Tibial artery (tissue), 4 donors: Measurements from ENCODE around the gene PRPS1.

Experiments used
- DNase-seq, 2 donors: peaks; one replicate each; pipeline ENCODE4 v3.0.0-alpha.2; 2019
- H3K27ac ChIP-seq, 2 donors: fragments of 200-600 bp; sonication (generic) in 1 of 2; 1 replicate in 1 of 2; 2 replicates in 1 of 2; pipeline ENCODE4 v1.5.1; 2018 to 2019; ENCODE audit warnings: mild to moderate bottlenecking in 1 of 2
- H3K27me3 ChIP-seq, 2 donors: fragments of 200-600 bp; sonication (generic) in 1 of 2; one replicate each; pipeline versions ENCODE4 v1.5.1 to v1.6.0; 2016 to 2019
- H3K36me3 ChIP-seq, 3 donors: fragments of 200-600 bp; sonication (generic) in 2 of 3; one replicate each; pipeline ENCODE4 v1.5.1; 2016 to 2019; ENCODE audit warnings: mild to moderate bottlenecking in 2 of 3
- H3K4me1 ChIP-seq, 4 donors: fragments of 200-600 bp; sonication (generic) in 2 of 4; 1 replicate in 3 of 4; 2 replicates in 1 of 4; pipeline ENCODE4 v1.5.1; 2016 to 2019
- H3K4me3 ChIP-seq, 2 donors: fragments of 200-600 bp; sonication (generic) in 1 of 2; 1 replicate in 1 of 2; 2 replicates in 1 of 2; pipeline ENCODE4 v1.5.1; 2018 to 2019; ENCODE audit warnings: mild to moderate bottlenecking in 2 of 2
- H3K9me3 ChIP-seq, 3 donors: fragments of 200-600 bp; sonication (generic) in 1 of 3; one replicate each; pipeline ENCODE4 v1.5.1; 2016 to 2019
- intact Hi-C: fragments of 100-400 bp; cut with DNase I; formaldehyde crosslinking; loops from one replicate; pipeline ENCODE4 v1.15.0; 2023; ENCODE audit warnings: low total_unique reads
- TF ChIP-seq, protein P1 (sequence below), 2 experiments: fragments of 200-600 bp in 1 of 2; fragments of 450-650 bp in 1 of 2; IDR thresholded peaks; one replicate each; pipeline ENCODE4 v1.5.1; 2017 to 2019; ENCODE audit warnings: antibody characterized with exemption in 2 of 2, mild to moderate bottlenecking in 1 of 2, moderate library complexity in 1 of 2

The PRPS1 gene

DNA sequence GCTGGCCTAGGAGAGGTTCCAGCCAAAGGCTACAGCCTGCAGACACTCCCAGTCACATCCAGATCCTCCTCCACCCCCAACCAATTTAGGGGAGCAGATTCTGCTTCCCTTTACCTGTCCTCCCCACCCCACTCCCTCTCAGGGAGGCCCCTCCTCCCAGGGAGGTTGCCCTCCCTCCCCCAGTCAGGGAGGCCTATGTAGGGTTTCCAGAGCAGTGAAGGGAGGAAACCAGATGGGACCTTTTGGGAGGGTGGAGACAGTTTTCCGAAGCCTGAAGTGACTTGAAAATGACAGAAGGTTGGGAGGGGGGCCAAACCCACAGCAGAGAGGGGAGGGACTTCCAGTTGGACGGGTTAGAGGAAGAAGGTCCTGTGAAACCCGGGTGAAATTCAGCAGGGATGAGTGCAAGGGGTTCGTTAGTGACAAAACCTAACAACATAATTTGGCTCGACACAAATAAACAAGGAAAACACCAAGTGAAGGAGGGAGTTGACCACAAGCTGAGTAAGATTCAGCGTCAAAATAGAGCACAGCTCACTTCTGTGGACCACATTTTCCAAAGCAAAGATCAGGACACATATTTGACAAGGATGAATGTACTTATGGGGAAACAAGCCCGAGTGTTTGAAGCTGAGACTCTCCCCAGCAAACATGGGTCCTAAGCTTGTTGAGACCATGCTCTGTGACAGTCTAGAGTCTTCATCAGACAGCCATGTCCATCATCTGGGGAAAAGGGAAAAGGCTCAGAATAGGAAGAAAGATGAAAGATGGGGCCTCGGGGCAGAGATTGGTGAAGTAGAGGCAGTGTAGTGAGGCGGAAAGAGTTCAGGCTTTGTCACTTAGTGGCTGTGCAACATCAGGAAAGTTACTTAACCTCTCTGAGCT lies 46.4 kb downstream of the PRPS1 start:
- DNase-seq = peak; percentile 88
- Histone ChIP-seq H3K36me3 (no peaks in the 10 kb centered on the region), H3K27ac (peak overlapping the region; percentile 94 to 96), H3K4me1 (peaks cover 0 to 56% (median 13%) of the 10 kb centered on the region in 4 donors), H3K9me3 (no peaks in the 10 kb centered on the region), H3K4me3 (peak overlapping the region; percentile 69 to 70), H3K27me3 (no peaks in the 10 kb centered on the region)
- TF ChIP-seq, protein P1, sequence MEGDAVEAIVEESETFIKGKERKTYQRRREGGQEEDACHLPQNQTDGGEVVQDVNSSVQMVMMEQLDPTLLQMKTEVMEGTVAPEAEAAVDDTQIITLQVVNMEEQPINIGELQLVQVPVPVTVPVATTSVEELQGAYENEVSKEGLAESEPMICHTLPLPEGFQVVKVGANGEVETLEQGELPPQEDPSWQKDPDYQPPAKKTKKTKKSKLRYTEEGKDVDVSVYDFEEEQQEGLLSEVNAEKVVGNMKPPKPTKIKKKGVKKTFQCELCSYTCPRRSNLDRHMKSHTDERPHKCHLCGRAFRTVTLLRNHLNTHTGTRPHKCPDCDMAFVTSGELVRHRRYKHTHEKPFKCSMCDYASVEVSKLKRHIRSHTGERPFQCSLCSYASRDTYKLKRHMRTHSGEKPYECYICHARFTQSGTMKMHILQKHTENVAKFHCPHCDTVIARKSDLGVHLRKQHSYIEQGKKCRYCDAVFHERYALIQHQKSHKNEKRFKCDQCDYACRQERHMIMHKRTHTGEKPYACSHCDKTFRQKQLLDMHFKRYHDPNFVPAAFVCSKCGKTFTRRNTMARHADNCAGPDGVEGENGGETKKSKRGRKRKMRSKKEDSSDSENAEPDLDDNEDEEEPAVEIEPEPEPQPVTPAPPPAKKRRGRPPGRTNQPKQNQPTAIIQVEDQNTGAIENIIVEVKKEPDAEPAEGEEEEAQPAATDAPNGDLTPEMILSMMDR (IDR thresholded peaks at IDR 0.05) = no peak
- intact Hi-C loops = loop anchor here (5.0 kb wide), 3 partner anchors 38 to 223 kb away; partner anchors contain the start of genes NCBP2L and TSC22D3

DNA sequence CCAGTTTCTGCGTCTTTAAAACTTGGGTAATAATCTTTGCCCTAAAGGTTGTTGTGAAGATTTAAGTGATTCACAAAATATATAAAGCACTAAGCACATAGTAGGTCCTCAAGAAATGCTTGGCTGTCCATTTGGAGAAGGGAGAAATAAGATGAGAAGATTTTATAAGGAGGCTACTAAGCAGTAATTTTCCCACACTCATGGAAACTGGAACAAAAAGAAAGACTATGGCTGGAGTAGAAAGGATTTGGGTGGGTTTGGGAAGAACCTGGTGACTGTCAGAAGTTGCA lies 47.0 kb downstream of the PRPS1 start:
- H3K36me3 ChIP-seq = no peaks in the 10 kb centered on the region
- peak overlapping the region; percentile 94 to 96 for H3K27ac ChIP-seq
- DNase-seq = no peak
- no peaks in the 10 kb centered on the region for H3K9me3 ChIP-seq
- peak overlapping the region; percentile 69 to 70 for H3K4me3 ChIP-seq
- H3K27me3 ChIP-seq = no peaks in the 10 kb centered on the region
- intact Hi-C loops = loop anchor here (5.0 kb wide), 1 partner anchor 37 kb away; no protein-coding TSS in a partner anchor
- peaks cover 0 to 61% (median 13%) of the 10 kb centered on the region in 4 donors for H3K4me1 ChIP-seq
- TF ChIP-seq, protein P1 (IDR thresholded peaks at IDR 0.05) = no peak

DNA sequence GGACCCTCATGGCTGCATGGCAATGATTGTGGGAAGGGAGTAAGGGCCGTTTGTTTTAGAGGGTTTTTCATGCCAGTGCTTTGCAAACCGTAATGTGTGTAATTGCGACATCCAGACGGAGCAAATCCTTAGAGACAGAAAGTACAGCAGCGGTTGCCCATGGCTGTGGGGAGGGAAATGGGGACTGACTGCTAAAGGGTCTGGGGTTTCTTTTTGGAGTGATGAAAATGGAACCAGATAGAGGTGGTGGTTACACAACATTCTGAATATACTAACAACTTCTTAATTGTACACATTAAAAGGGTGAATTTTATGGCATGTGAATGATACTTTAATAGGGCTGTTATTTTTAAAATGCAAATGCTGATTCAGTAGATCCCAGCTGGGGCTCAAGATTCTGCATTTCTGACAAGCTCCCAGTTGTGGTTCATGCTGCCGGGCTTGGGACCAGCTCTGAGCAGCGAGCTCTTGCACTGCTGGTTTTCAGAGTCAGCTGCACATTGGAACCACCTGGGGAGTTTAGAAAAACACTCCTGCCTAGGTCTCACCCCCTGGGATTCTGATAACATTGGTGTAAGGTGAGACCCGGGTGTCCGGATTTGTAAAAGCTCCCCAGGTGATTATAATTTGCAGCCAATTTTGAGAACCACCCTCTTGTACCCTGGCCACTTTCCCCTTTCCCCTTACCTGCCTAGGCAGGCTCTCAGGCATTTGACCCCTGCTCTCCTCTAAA lies 47.7 kb downstream of the PRPS1 start:
- Histone ChIP-seq H3K36me3 (no peaks in the 10 kb centered on the region), H3K27me3 (no peaks in the 10 kb centered on the region), H3K4me3 (peak overlapping the region; percentile 69 to 70), H3K9me3 (no peaks in the 10 kb centered on the region), H3K27ac (peak overlapping the region; percentile 94 to 96), H3K4me1 (peaks cover 0 to 67% (median 13%) of the 10 kb centered on the region in 4 donors)
- intact Hi-C loops = loop anchor here (5.0 kb wide), 1 partner anchor 36 kb away; no protein-coding TSS in a partner anchor
- DNase-seq = peak; percentile 64 to 81
- TF ChIP-seq, protein P1 (IDR thresholded peaks at IDR 0.05) = no peak

DNA sequence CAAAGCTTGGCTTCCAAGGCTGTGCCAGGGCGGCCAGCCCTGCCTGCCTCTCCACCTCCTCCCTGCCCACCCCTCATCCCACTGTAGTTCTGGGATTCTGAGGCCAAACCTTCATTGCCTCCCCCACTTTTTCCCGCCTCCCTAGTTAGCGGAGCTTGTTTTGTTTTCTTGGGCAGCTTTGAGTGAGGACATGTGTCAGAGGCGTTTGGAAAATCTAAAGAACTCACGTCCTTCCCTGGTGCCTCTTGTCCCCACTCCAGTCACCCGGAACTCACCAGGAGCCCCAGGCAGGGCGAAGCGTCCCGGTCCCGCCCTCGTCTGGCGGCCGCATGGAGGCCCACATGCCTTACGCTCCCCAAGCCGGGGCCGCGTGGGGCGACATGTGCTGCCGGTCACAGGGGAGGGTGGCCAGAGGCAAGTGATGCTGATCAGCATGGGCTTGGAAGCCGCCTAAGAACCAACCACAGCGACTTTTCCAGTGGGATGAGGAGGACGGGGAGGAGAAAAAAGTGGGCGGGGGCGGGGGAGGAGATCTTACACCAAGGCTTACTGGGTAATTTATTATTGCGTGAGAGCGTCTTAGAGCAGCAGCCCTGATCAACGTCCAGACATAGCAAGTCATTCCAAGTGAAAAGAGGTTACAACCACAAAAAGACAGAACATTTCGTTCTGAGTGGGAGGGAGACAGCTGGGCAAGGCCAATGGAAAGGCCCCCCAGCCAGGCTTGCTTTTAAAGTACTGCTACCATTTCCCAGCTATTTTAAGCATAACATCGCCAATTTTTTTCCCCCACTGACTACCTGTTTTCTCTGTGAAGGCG lies 48.5 kb downstream of the PRPS1 start:
- no peaks in the 10 kb centered on the region for H3K9me3 ChIP-seq
- no peaks in the 10 kb centered on the region for H3K36me3 ChIP-seq
- peak overlapping the region; percentile 69 to 70 for H3K4me3 ChIP-seq
- H3K27ac ChIP-seq = peak overlapping the region; percentile 94 to 96
- TF ChIP-seq, protein P1 (IDR thresholded peaks at IDR 0.05) = no peak
- H3K4me1 ChIP-seq = peaks cover 0 to 67% (median 13%) of the 10 kb centered on the region in 4 donors
- intact Hi-C loops = loop anchor here (5.0 kb wide), 1 partner anchor 36 kb away; no protein-coding TSS in a partner anchor
- H3K27me3 ChIP-seq = no peaks in the 10 kb centered on the region
- peak; percentile 90 to 96 for DNase-seq

DNA sequence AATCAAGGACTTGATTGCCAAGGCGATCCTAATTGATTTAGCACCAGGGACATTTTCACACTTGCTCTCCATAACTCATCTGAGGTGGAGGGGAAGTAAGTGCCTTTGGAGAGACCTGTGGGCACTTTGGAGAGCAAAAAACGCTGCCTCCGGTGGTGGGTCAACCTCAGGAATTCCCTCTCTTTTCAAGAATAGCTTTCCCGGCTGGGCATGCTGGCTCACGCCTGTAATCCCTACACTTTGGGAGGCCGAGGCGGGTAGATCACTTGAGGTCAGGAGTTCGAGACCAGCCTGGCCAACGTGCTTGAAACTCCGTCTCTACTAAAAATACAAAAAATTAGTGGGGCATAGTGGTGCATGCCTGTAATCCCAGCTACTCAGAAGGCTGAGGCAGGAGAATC lies 49.2 kb downstream of the PRPS1 start:
- Histone ChIP-seq H3K9me3 (no peaks in the 10 kb centered on the region), H3K4me1 (peaks cover 0 to 72% (median 14%) of the 10 kb centered on the region in 4 donors), H3K27me3 (no peaks in the 10 kb centered on the region), H3K27ac (peak overlapping the region; percentile 94 to 96), H3K4me3 (peak overlapping the region; percentile 38 to 39), H3K36me3 (no peaks in the 10 kb centered on the region)
- TF ChIP-seq, protein P1 (IDR thresholded peaks at IDR 0.05) = no peak
- intact Hi-C loops = loop anchor here (5.0 kb wide), 1 partner anchor 35 kb away; no protein-coding TSS in a partner anchor
- DNase-seq = peak in 1 of 2 donors; percentile 77
